ENCODE results near the gene FBXW9.

DNA sequence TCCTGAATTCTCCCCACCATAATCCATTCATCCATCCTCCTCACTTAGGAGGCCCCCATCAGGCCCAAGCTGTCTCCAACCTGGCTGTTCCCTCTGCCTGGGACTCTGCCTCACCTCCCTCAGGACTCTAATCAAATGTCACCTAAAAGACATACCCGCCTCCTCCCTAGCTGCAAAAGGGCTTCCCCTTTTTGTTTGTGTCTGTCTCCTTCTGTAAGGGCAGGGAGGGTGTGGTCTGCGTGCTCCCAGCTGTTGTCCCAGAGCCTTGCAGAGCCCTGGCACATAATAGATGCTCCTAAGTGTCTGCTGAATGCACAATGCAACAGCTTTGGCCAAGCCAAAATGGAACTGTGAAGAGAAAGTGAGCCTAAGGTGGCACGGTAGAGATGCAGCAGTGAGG lies 33.6 kb upstream of the FBXW9 start:
- no peak for TF ChIP-seq ZNF678 (CRISPR knock-in tag; IDR thresholded peaks at IDR 0.05)
- no peak for TF ChIP-seq EP300 (IDR thresholded peaks at IDR 0.05; ENCODE audit: low read depth in 2 of 2, low read length in 2 of 2)
- no peak for TF ChIP-seq EP300 (CRISPR knock-in tag; IDR thresholded peaks at IDR 0.05; ENCODE audit: borderline replicate concordance)
- no peak for TF ChIP-seq SP2 (CRISPR knock-in tag; IDR thresholded peaks at IDR 0.05)
- TF ChIP-seq, protein P1, sequence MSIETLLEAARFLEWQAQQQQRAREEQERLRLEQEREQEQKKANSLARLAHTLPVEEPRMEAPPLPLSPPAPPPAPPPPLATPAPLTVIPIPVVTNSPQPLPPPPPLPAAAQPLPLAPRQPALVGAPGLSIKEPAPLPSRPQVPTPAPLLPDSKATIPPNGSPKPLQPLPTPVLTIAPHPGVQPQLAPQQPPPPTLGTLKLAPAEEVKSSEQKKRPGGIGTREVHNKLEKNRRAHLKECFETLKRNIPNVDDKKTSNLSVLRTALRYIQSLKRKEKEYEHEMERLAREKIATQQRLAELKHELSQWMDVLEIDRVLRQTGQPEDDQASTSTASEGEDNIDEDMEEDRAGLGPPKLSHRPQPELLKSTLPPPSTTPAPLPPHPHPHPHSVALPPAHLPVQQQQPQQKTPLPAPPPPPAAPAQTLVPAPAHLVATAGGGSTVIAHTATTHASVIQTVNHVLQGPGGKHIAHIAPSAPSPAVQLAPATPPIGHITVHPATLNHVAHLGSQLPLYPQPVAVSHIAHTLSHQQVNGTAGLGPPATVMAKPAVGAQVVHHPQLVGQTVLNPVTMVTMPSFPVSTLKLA (IDR thresholded peaks at IDR 0.05), result no peak
- TF ChIP-seq, protein P2, sequence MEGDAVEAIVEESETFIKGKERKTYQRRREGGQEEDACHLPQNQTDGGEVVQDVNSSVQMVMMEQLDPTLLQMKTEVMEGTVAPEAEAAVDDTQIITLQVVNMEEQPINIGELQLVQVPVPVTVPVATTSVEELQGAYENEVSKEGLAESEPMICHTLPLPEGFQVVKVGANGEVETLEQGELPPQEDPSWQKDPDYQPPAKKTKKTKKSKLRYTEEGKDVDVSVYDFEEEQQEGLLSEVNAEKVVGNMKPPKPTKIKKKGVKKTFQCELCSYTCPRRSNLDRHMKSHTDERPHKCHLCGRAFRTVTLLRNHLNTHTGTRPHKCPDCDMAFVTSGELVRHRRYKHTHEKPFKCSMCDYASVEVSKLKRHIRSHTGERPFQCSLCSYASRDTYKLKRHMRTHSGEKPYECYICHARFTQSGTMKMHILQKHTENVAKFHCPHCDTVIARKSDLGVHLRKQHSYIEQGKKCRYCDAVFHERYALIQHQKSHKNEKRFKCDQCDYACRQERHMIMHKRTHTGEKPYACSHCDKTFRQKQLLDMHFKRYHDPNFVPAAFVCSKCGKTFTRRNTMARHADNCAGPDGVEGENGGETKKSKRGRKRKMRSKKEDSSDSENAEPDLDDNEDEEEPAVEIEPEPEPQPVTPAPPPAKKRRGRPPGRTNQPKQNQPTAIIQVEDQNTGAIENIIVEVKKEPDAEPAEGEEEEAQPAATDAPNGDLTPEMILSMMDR (CRISPR knock-in tag; IDR thresholded peaks at IDR 0.05), result no peak
- no peak for TF ChIP-seq ZNF556 (CRISPR knock-in tag; IDR thresholded peaks at IDR 0.05; ENCODE audit: borderline replicate concordance)
- no peak for TF ChIP-seq ZNF639 (CRISPR knock-in tag; conservative IDR thresholded peaks at IDR 0.05)
- no peak for TF ChIP-seq NR3C1 (CRISPR knock-in tag; IDR thresholded peaks at IDR 0.05)
- no peak for TF ChIP-seq ARID3A (IDR thresholded peaks at IDR 0.05; ENCODE audit: low read depth, low read length)
- no peak for TF ChIP-seq TP53 (CRISPR knock-in tag; conservative IDR thresholded peaks at IDR 0.05)
- TF ChIP-seq, protein P3, sequence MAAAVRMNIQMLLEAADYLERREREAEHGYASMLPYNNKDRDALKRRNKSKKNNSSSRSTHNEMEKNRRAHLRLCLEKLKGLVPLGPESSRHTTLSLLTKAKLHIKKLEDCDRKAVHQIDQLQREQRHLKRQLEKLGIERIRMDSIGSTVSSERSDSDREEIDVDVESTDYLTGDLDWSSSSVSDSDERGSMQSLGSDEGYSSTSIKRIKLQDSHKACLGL (CRISPR knock-in tag; IDR thresholded peaks at IDR 0.05), result no peak
